HEK293 (cell line): Measurements from ENCODE around the gene UFSP1.
A peak's percentile ranks its signal among the peaks of the same experiment; 100 is the strongest.

Experiments used
- CTCF ChIA-PET: fragments of 350-600 bp; formaldehyde crosslinking; extraction: SDS; loops from one replicate; lab custom pipeline; 2021; ENCODE audit warnings: antibody characterized with exemption; lab: Yijun Ruan, JAX
- POLR2A ChIA-PET: fragments of 300-600 bp; formaldehyde crosslinking; extraction: SDS; loops from one replicate; lab custom pipeline; 2020; ENCODE audit warnings: antibody characterized with exemption, inconsistent platforms; lab: Yijun Ruan, JAX
- H3K27ac ChIP-seq: fragments of 200-500 bp; sonication (Bioruptor generic); 2 replicates; pipeline ENCODE4 v1.5.1; 2014; ENCODE audit warnings: low read depth, low read length, control low read depth, inconsistent platforms; ENCODE audit errors: extremely low read depth
- H3K36me3 ChIP-seq, 2 experiments: fragments of 200-500 bp in 1 of 2; sonication (Bioruptor generic) in 1 of 2; 1 replicate in 1 of 2; 2 replicates in 1 of 2; pipeline ENCODE4 v1.5.1; 2014 to 2017; ENCODE audit warnings: inconsistent platforms in 2 of 2, low read length in 2 of 2; ENCODE audit not compliant: control insufficient read depth in 2 of 2, insufficient read depth in 1 of 2
- H3K4me1 ChIP-seq: fragments of 200-500 bp; sonication (Bioruptor generic); 2 replicates; pipeline ENCODE4 v1.5.1; 2014; ENCODE audit warnings: mild to moderate bottlenecking, low read length, inconsistent platforms; ENCODE audit not compliant: control insufficient read depth, insufficient read depth
- H3K4me3 ChIP-seq: 2 replicates; pipeline ENCODE4 v1.5.1; 2011; ENCODE audit warnings: low read depth, mild to moderate bottlenecking, control low read depth, low read length, moderate library complexity
- H3K9me3 ChIP-seq: fragments of 200-500 bp; sonication (Bioruptor generic); 2 replicates; pipeline ENCODE4 v1.5.1; 2014; ENCODE audit warnings: low read depth, low read length, inconsistent platforms; ENCODE audit not compliant: control insufficient read depth, insufficient read depth
- FEZF1 ChIP-seq: fragments of 450-650 bp; formaldehyde crosslinking; IDR thresholded peaks from 2 replicates; pipeline ENCODE4 v1.5.1; 2016; ENCODE audit warnings: missing biosample characterization, missing genetic modification characterization
- GFI1B ChIP-seq: fragments of 450-650 bp; formaldehyde crosslinking; IDR thresholded peaks from 2 replicates; pipeline ENCODE4 v1.5.1; 2016; ENCODE audit warnings: missing biosample characterization, missing genetic modification characterization
- GLIS2 ChIP-seq: fragments of 450-650 bp; formaldehyde crosslinking; IDR thresholded peaks from 2 replicates; pipeline ENCODE4 v1.5.1; 2016; ENCODE audit warnings: missing biosample characterization, missing genetic modification characterization
- PRDM6 ChIP-seq: fragments of 450-650 bp; formaldehyde crosslinking; IDR thresholded peaks from 2 replicates; pipeline ENCODE4 v1.5.1; 2017; ENCODE audit warnings: missing biosample characterization, missing genetic modification characterization
- ZBTB48 ChIP-seq: fragments of 450-650 bp; formaldehyde crosslinking; IDR thresholded peaks from 2 replicates; pipeline ENCODE4 v1.5.1; 2016; ENCODE audit warnings: missing biosample characterization, missing genetic modification characterization
- ZBTB7A ChIP-seq: fragments of 450-650 bp; formaldehyde crosslinking; IDR thresholded peaks from 2 replicates; pipeline ENCODE4 v1.5.1; 2016; ENCODE audit warnings: low read depth, missing biosample characterization, missing genetic modification characterization
- ZNF248 ChIP-seq: fragments of 450-650 bp; formaldehyde crosslinking; IDR thresholded peaks from 2 replicates; pipeline ENCODE4 v1.5.1; 2017; ENCODE audit warnings: missing biosample characterization, missing genetic modification characterization
- ZNF341 ChIP-seq: fragments of 450-650 bp; formaldehyde crosslinking; IDR thresholded peaks from 2 replicates; pipeline ENCODE4; 2016; ENCODE audit warnings: low read depth, missing biosample characterization, missing genetic modification characterization
- ZNF394 ChIP-seq: fragments of 450-650 bp; formaldehyde crosslinking; IDR thresholded peaks from 2 replicates; pipeline ENCODE4 v1.5.1; 2016; ENCODE audit warnings: missing biosample characterization, missing genetic modification characterization, mild to moderate bottlenecking, moderate library complexity, borderline replicate concordance
- ZNF501 ChIP-seq: fragments of 450-650 bp; formaldehyde crosslinking; IDR thresholded peaks from 2 replicates; pipeline ENCODE4 v1.5.1; 2016; ENCODE audit warnings: missing biosample characterization, missing genetic modification characterization
- ZNF610 ChIP-seq: fragments of 450-650 bp; formaldehyde crosslinking; IDR thresholded peaks from 2 replicates; pipeline ENCODE4 v1.5.1; 2016; ENCODE audit warnings: missing biosample characterization, missing genetic modification characterization, borderline replicate concordance
- ZSCAN16 ChIP-seq: fragments of 450-650 bp; formaldehyde crosslinking; IDR thresholded peaks from 2 replicates; pipeline ENCODE4 v1.5.1; 2016; ENCODE audit warnings: missing biosample characterization, missing genetic modification characterization
- TF ChIP-seq, protein P1 (sequence below): fragments of 450-650 bp; formaldehyde crosslinking; IDR thresholded peaks from 2 replicates; pipeline ENCODE4 v1.5.1; 2017; ENCODE audit warnings: missing biosample characterization, missing genetic modification characterization
- TF ChIP-seq, protein P2 (sequence below): sonication (generic); formaldehyde crosslinking; IDR thresholded peaks from 2 replicates; pipeline ENCODE4 v1.8.1; 2022; ENCODE audit warnings: mild to moderate bottlenecking, moderate library complexity, missing genetic modification reagents
- TF ChIP-seq, protein P3 (sequence below): fragments of 450-650 bp; formaldehyde crosslinking; IDR thresholded peaks from 2 replicates; pipeline ENCODE4 v1.5.1; 2016; ENCODE audit warnings: missing biosample characterization, missing genetic modification characterization
- TF ChIP-seq, protein P4 (sequence below): fragments of 450-650 bp; formaldehyde crosslinking; IDR thresholded peaks from 2 replicates; pipeline ENCODE4 v1.5.1; 2016; ENCODE audit warnings: missing biosample characterization, missing genetic modification characterization
- TF ChIP-seq, protein P5 (sequence below): fragments of 450-650 bp; formaldehyde crosslinking; optimal IDR thresholded peaks from 2 replicates; pipeline ENCODE3; 2016; ENCODE audit warnings: missing biosample characterization, mild to moderate bottlenecking, missing genetic modification characterization

Gene UFSP1

DNA sequence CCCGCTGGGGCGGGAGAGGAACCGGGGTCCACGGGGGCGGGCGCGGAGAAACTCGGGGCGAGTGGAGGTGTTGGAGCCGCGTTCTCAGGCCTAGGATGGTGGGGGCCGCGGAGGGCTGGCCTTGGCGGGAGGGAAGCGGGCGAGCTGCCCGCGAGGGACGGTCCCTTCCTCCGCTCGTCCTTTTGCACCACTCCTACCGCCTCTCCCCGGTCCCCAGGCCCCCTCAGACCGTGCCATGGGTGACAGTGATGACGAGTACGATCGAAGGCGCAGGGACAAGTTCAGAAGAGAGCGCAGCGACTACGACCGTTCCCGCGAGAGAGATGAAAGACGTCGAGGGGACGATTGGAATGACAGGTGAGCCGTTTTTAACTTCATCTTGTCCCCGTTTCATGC lies 14.2 kb downstream of the UFSP1 start:
- Histone ChIP-seq H3K27ac (peak overlapping the region; percentile 78), H3K4me1 (no peaks in the 10 kb centered on the region), H3K36me3 (peaks cover 53 to 75% of the 10 kb centered on the region in 2 experiments), H3K4me3 (peak overlapping the region; percentile 68), H3K9me3 (no peaks in the 10 kb centered on the region)
- POLR2A ChIA-PET = interaction anchor here (0.5 to 8.1 kb wide), 29 partner anchors 8 to 446 kb away, joined by 3 to 198 read pairs (median 5); partner anchors contain the start of genes ACHE, AGFG2, EPHB4 and FBXO24
- CTCF ChIA-PET = interaction anchor here (0.6 to 1.1 kb wide), 5 partner anchors 8 to 184 kb away, joined by 3 to 4 read pairs (median 3); partner anchors contain the start of genes SLC12A9 and TRIP6
- TF ChIP-seq FEZF1 (tag by site-specific recombination) = no peak
- TF ChIP-seq PRDM6 (tag by site-specific recombination) = no peak
- TF ChIP-seq ZNF248 (tag by site-specific recombination) = no peak
- 0 out of 2 replicates have a peak, but pooled peaks have one; percentile 14 for TF ChIP-seq ZBTB7A
- TF ChIP-seq, protein P1, sequence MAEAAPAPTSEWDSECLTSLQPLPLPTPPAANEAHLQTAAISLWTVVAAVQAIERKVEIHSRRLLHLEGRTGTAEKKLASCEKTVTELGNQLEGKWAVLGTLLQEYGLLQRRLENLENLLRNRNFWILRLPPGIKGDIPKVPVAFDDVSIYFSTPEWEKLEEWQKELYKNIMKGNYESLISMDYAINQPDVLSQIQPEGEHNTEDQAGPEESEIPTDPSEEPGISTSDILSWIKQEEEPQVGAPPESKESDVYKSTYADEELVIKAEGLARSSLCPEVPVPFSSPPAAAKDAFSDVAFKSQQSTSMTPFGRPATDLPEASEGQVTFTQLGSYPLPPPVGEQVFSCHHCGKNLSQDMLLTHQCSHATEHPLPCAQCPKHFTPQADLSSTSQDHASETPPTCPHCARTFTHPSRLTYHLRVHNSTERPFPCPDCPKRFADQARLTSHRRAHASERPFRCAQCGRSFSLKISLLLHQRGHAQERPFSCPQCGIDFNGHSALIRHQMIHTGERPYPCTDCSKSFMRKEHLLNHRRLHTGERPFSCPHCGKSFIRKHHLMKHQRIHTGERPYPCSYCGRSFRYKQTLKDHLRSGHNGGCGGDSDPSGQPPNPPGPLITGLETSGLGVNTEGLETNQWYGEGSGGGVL = peak; percentile 71
- TF ChIP-seq, protein P2, sequence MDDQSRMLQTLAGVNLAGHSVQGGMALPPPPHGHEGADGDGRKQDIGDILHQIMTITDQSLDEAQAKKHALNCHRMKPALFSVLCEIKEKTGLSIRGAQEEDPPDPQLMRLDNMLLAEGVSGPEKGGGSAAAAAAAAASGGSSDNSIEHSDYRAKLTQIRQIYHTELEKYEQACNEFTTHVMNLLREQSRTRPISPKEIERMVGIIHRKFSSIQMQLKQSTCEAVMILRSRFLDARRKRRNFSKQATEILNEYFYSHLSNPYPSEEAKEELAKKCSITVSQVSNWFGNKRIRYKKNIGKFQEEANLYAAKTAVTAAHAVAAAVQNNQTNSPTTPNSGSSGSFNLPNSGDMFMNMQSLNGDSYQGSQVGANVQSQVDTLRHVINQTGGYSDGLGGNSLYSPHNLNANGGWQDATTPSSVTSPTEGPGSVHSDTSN (CRISPR knock-in tag) = 0 out of 2 replicates have a peak, but pooled peaks have one; percentile 4
- TF ChIP-seq GFI1B (tag by site-specific recombination) = no peak
- 0 out of 2 replicates have a peak, but pooled peaks have one; percentile 19 for TF ChIP-seq ZNF610
- peak; percentile 52; the same call in 1 of the 2 replicates for TF ChIP-seq ZSCAN16
- TF ChIP-seq ZNF501 (tag by site-specific recombination) = no peak
- peak; percentile 70 for TF ChIP-seq GLIS2 (tag by site-specific recombination)
- TF ChIP-seq ZNF394 (tag by site-specific recombination) = no peak
- TF ChIP-seq ZNF341 (tag by site-specific recombination) = no peak
- TF ChIP-seq, protein P3, sequence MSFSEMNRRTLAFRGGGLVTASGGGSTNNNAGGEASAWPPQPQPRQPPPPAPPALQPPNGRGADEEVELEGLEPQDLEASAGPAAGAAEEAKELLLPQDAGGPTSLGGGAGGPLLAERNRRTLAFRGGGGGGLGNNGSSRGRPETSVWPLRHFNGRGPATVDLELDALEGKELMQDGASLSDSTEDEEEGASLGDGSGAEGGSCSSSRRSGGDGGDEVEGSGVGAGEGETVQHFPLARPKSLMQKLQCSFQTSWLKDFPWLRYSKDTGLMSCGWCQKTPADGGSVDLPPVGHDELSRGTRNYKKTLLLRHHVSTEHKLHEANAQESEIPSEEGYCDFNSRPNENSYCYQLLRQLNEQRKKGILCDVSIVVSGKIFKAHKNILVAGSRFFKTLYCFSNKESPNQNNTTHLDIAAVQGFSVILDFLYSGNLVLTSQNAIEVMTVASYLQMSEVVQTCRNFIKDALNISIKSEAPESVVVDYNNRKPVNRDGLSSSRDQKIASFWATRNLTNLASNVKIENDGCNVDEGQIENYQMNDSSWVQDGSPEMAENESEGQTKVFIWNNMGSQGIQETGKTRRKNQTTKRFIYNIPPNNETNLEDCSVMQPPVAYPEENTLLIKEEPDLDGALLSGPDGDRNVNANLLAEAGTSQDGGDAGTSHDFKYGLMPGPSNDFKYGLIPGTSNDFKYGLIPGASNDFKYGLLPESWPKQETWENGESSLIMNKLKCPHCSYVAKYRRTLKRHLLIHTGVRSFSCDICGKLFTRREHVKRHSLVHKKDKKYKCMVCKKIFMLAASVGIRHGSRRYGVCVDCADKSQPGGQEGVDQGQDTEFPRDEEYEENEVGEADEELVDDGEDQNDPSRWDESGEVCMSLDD = 0 out of 2 replicates have a peak, but pooled peaks have one; percentile 12
- TF ChIP-seq ZBTB48 = peak; percentile 62; the same call in 1 of the 2 replicates
- TF ChIP-seq, protein P4, sequence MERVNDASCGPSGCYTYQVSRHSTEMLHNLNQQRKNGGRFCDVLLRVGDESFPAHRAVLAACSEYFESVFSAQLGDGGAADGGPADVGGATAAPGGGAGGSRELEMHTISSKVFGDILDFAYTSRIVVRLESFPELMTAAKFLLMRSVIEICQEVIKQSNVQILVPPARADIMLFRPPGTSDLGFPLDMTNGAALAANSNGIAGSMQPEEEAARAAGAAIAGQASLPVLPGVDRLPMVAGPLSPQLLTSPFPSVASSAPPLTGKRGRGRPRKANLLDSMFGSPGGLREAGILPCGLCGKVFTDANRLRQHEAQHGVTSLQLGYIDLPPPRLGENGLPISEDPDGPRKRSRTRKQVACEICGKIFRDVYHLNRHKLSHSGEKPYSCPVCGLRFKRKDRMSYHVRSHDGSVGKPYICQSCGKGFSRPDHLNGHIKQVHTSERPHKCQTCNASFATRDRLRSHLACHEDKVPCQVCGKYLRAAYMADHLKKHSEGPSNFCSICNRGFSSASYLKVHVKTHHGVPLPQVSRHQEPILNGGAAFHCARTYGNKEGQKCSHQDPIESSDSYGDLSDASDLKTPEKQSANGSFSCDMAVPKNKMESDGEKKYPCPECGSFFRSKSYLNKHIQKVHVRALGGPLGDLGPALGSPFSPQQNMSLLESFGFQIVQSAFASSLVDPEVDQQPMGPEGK (tag by site-specific recombination) = peak; percentile 8
- TF ChIP-seq, protein P5, sequence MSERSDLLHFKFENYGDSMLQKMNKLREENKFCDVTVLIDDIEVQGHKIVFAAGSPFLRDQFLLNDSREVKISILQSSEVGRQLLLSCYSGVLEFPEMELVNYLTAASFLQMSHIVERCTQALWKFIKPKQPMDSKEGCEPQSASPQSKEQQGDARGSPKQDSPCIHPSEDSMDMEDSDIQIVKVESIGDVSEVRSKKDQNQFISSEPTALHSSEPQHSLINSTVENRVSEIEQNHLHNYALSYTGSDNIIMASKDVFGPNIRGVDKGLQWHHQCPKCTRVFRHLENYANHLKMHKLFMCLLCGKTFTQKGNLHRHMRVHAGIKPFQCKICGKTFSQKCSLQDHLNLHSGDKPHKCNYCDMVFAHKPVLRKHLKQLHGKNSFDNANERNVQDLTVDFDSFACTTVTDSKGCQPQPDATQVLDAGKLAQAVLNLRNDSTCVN (tag by site-specific recombination) = peak; percentile 75
